ENCODE results near the gene ITK.

GRCh38 chr5:157283434-157283833 lies 102.8 kb downstream of the ITK start:
- TF ChIP-seq CTCF (IDR thresholded peaks at IDR 0.05) (no peak), EZH2 (IDR thresholded peaks at IDR 0.05) (no peak), EZH2phosphoT487 (IDR thresholded peaks at IDR 0.05) (no peak)
